A549 (cell line): ENCODE measurements around the gene CD19. TPM values are rescaled to one million over a fixed set of nuclear protein-coding genes. Genes with fewer than 3 reads are reported as not detected.

Experiments
- ATAC-seq, 2 experiments: fragments of 200-7000 bp in 1 of 2; fragments of >200 bp in 1 of 2; cut with Nextera tagmentation in 1 of 2; cut with Tn5 transposase in 1 of 2; 3 replicates each; pipeline versions ENCODE4 v1.8.0 to v1.9.1; 2018 to 2020; ENCODE audit warnings: mild to moderate bottlenecking in 1 of 2, moderate library complexity in 1 of 2
- CTCF ChIA-PET: fragments of 300-600 bp; sonication (Branson Sonifier 250); formaldehyde crosslinking; extraction: SDS; loops from one replicate; lab custom pipeline; 2021; ENCODE audit warnings: antibody characterized with exemption, inconsistent platforms; lab: Yijun Ruan, JAX
- POLR2A ChIA-PET: fragments of 350-600 bp; formaldehyde crosslinking; extraction: SDS; loops from one replicate; lab custom pipeline; 2021; ENCODE audit warnings: antibody characterized with exemption, inconsistent platforms; lab: Yijun Ruan, JAX
- DNase-seq, 2 experiments: peaks; one replicate each; pipeline versions ENCODE4 v3.0.0 to v3.0.0-alpha.2; 2011 to 2016; ENCODE audit warnings: low read depth in 1 of 2, low spot score in 1 of 2
- FAIRE-seq: peaks from 2 replicates; lab custom pipeline; 2011; peaks lifted over from hg19 to GRCh38; lab: Jason Lieb, UNC
- H3K27ac ChIP-seq, 2 experiments: fragments of >200 bp; sonication (Bioruptor Twin); formaldehyde crosslinking; 3 replicates each; pipeline ENCODE4 v1.5.1; 2016 to 2017
- H3K4me1 ChIP-seq: fragments of >200 bp; sonication (Bioruptor Twin); formaldehyde crosslinking; 3 replicates; pipeline ENCODE4 v1.6.1; 2016
- H3K4me2 ChIP-seq: fragments of >200 bp; sonication (Bioruptor Twin); formaldehyde crosslinking; 3 replicates; pipeline ENCODE4 v1.6.1; 2016
- H3K4me3 ChIP-seq: fragments of >200 bp; sonication (Bioruptor Twin); formaldehyde crosslinking; 3 replicates; pipeline ENCODE4 v1.5.1; 2016
- H3K9me3 ChIP-seq: fragments of >200 bp; sonication (Bioruptor Twin); formaldehyde crosslinking; 3 replicates; pipeline ENCODE4 v1.6.1; 2016
- BCL3 ChIP-seq: fragments of >200 bp; sonication (Bioruptor Twin); formaldehyde crosslinking; IDR thresholded peaks from 3 replicates; pipeline ENCODE4 v1.6.1; 2016
- CBX2 ChIP-seq: fragments of 200-600 bp; sonication (generic); IDR thresholded peaks from 2 replicates; pipeline ENCODE4 v1.6.1; 2016; ENCODE audit warnings: low read depth, mild to moderate bottlenecking, borderline replicate concordance
- CBX8 ChIP-seq: fragments of 200-600 bp; sonication (generic); IDR thresholded peaks from 2 replicates; pipeline ENCODE4 v1.6.1; 2016
- CHD4 ChIP-seq: fragments of 200-600 bp; sonication (generic); IDR thresholded peaks from 2 replicates; pipeline ENCODE4 v1.6.1; 2016; ENCODE audit warnings: antibody characterized with exemption, mild to moderate bottlenecking, borderline replicate concordance
- E2F6 ChIP-seq: IDR thresholded peaks from 2 replicates; pipeline ENCODE4 v1.6.1; 2012; ENCODE audit warnings: low read depth, borderline replicate concordance
- EHF ChIP-seq: fragments of 250-450 bp; sonication (Bioruptor Pico); IDR thresholded peaks from 2 replicates; pipeline ENCODE4 v1.5.0; 2020; ENCODE audit warnings: mild to moderate bottlenecking
- ESRRA ChIP-seq: fragments of 150-350 bp; IDR thresholded peaks from 2 replicates; pipeline ENCODE4 v1.6.1; 2014; ENCODE audit warnings: mild to moderate bottlenecking, low read length, borderline replicate concordance
- FOSL2 ChIP-seq, 2 experiments: fragments of 450-650 bp in 1 of 2; fragments of >200 bp in 1 of 2; sonication (Bioruptor Twin) in 1 of 2; formaldehyde crosslinking; IDR thresholded peaks; 2 replicates each; pipeline versions ENCODE4 v1.5.0 to v1.6.1; 2016 to 2020; ENCODE audit warnings: mild to moderate bottlenecking in 1 of 2, moderate library complexity in 1 of 2
- GATA3 ChIP-seq: IDR thresholded peaks from 2 replicates; pipeline ENCODE4 v1.6.1; 2012; ENCODE audit warnings: borderline replicate concordance
- HES2 ChIP-seq: fragments of >200 bp; sonication (Bioruptor Twin); formaldehyde crosslinking; IDR thresholded peaks from 2 replicates; pipeline ENCODE4 v1.6.1; 2016
- JUNB ChIP-seq: fragments of >200 bp; sonication (Bioruptor Twin); formaldehyde crosslinking; IDR thresholded peaks from 2 replicates; pipeline ENCODE4 v1.6.1; 2016
- KDM1A ChIP-seq: fragments of 200-600 bp; sonication (generic); IDR thresholded peaks from 2 replicates; pipeline ENCODE4 v1.6.1; 2016; ENCODE audit warnings: low read depth, mild to moderate bottlenecking
- KDM5A ChIP-seq: fragments of 200-600 bp; sonication (generic); IDR thresholded peaks from 2 replicates; pipeline ENCODE4 v1.6.1; 2016; ENCODE audit warnings: antibody characterized with exemption, mild to moderate bottlenecking
- MAX ChIP-seq: IDR thresholded peaks from 2 replicates; pipeline ENCODE4 v1.6.1; 2012
- MAZ ChIP-seq: fragments of 150-350 bp; IDR thresholded peaks from 2 replicates; pipeline ENCODE4 v1.6.1; 2014; ENCODE audit warnings: antibody characterized with exemption, low read depth, low read length, borderline replicate concordance
- PHF8 ChIP-seq: fragments of 200-600 bp; sonication (generic); IDR thresholded peaks from 2 replicates; pipeline ENCODE4 v1.6.1; 2016; ENCODE audit warnings: low read depth, mild to moderate bottlenecking, antibody characterized with exemption, moderate library complexity, borderline replicate concordance
- POLR2A ChIP-seq: IDR thresholded peaks from 2 replicates; pipeline ENCODE4 v1.6.1; 2012; ENCODE audit warnings: mild to moderate bottlenecking, low read length
- POLR2AphosphoS2 ChIP-seq: conservative IDR thresholded peaks from 2 replicates; pipeline ENCODE4 v1.6.1; 2012; ENCODE audit warnings: low read length, improper control_type of control experiment, inconsistent platforms
- RAD21 ChIP-seq, 2 experiments: fragments of >200 bp in 1 of 2; sonication (Bioruptor Twin) in 1 of 2; formaldehyde crosslinking in 1 of 2; IDR thresholded peaks in 1 of 2; conservative IDR thresholded peaks in 1 of 2; 2 replicates in 1 of 2; 3 replicates in 1 of 2; pipeline ENCODE4 v1.6.1; 2012 to 2018; ENCODE audit warnings: inconsistent platforms in 1 of 2
- RARB ChIP-seq: fragments of 250-450 bp; sonication (Bioruptor Pico); IDR thresholded peaks from 2 replicates; pipeline ENCODE4 v1.8.0; 2021; ENCODE audit warnings: mild to moderate bottlenecking, moderate library complexity
- USF2 ChIP-seq: fragments of 450-650 bp; IDR thresholded peaks from 2 replicates; pipeline ENCODE4 v1.6.1; 2014; ENCODE audit warnings: antibody characterized with exemption
- ZC3H11A ChIP-seq: fragments of 450-650 bp; IDR thresholded peaks from 2 replicates; pipeline ENCODE4 v1.6.1; 2014; ENCODE audit warnings: antibody characterized with exemption, mild to moderate bottlenecking
- ZNF302 ChIP-seq: fragments of 250-450 bp; sonication (Bioruptor Pico); IDR thresholded peaks from 2 replicates; pipeline ENCODE4 v1.9.0; 2021; ENCODE audit warnings: inconsistent platforms, mild to moderate bottlenecking, moderate library complexity
- ZSCAN20 ChIP-seq: fragments of 250-450 bp; sonication (Bioruptor Pico); IDR thresholded peaks from 2 replicates; pipeline ENCODE4 v1.8.0; 2022; ENCODE audit warnings: mild to moderate bottlenecking, moderate library complexity
- WGBS: methylation state at CpG from one replicate; pipeline ENCODE4 v1.1.6; 2017; ENCODE audit errors: missing lambda C conversion rate; 5-methylcytosine and 5-hydroxymethylcytosine counted together
- polyA plus RNA-seq, 4 experiments: library from polyadenylated mRNA; depleted of rRNA in 3 of 4; stranded (reverse); fragments of >200 nt; fragmentation: RNase III in 1 of 4; extraction: RNeasy Plus Mini Kit Qiagen cat#74134 plus additional on column Dnase treatment in 1 of 4; gene quantifications; 2 replicates in 3 of 4; 3 replicates in 1 of 4; pipeline ENCODE4 v1.2.3, GENCODE V29; 2011 to 2017

Gene CD19
- polyA plus RNA-seq, 2 of the 4 experiments (the other 2 are of a cell fraction): not detected

GRCh38 chr16:28923652-28924398 lies 7.9 kb upstream of the CD19 start:
- Histone ChIP-seq H3K4me2 (peak overlapping the region; percentile 67), H3K4me3 (no peak overlapping the region), H3K4me1 (peaks cover 10% of the 10 kb centered on the region; the same call in 2 of the 3 replicates), H3K9me3 (no peaks in the 10 kb centered on the region), H3K27ac (peak overlapping the region in 1 of 2 experiments; percentile 93; a peak in 2 of 6 replicates)
- ChIA-PET POLR2A (interaction anchor here (0.5 kb wide), 2 partner anchors 24 to 101 kb away, joined by 3 read pairs; partner anchors contain the start of gene ATXN2L), CTCF (interaction anchor here (0.6 to 4.0 kb wide), 7 partner anchors 10 to 50 kb away, joined by 4 to 12 read pairs (median 6); no protein-coding TSS in a partner anchor)
- FAIRE-seq (no peak), ATAC-seq (no peak), DNase-seq (no peak)
- TF ChIP-seq PHF8 (no peak), FOSL2 (IDR thresholded peaks at IDR 0.05) (no peak), FOSL2 (CRISPR knock-in tag; IDR thresholded peaks at IDR 0.05) (no peak), RAD21 (conservative IDR thresholded peaks at IDR 0.05 in 1 of 2, IDR thresholded peaks at IDR 0.05 in 1 of 2) (no peak), ESRRA (no peak), MAX (no peak), MAZ (no peak), CBX8 (no peak), ZNF302 (no peak)
- 81% methylated on average over 13 of the region's 13 CpGs for WGBS

- ChIA-PET CTCF (interaction anchor here (1.3 to 4.0 kb wide), 4 partner anchors 10 to 49 kb away, joined by 4 to 12 read pairs (median 9); no protein-coding TSS in a partner anchor), POLR2A (interaction anchor here (0.5 to 1.6 kb wide), 4 partner anchors 20 to 61 kb away, joined by 3 to 6 read pairs (median 4); partner anchors contain the start of gene NFATC2IP)
- no peak for TF ChIP-seq POLR2AphosphoS2
- no peak for TF ChIP-seq POLR2A
- no peak for TF ChIP-seq HES2
- no peak for TF ChIP-seq ZSCAN20 (CRISPR knock-in tag)
- no peak for TF ChIP-seq CHD4
- no peak for TF ChIP-seq FOSL2 (IDR thresholded peaks at IDR 0.05)
- TF ChIP-seq FOSL2 (CRISPR knock-in tag; IDR thresholded peaks at IDR 0.05): no peak
- no peak for TF ChIP-seq ZC3H11A
- no peak for TF ChIP-seq MAX
- TF ChIP-seq ESRRA: no peak
- TF ChIP-seq GATA3: no peak
- TF ChIP-seq E2F6: no peak
- no peak for TF ChIP-seq CBX2
- no peak for TF ChIP-seq EHF (CRISPR knock-in tag)
- no peak for TF ChIP-seq KDM5A
- TF ChIP-seq USF2: no peak
- no peak for TF ChIP-seq RARB (CRISPR knock-in tag)
- TF ChIP-seq KDM1A: no peak
- TF ChIP-seq BCL3: no peak
- TF ChIP-seq JUNB: no peak
- peak overlapping the region; percentile 93; a peak in 5 of 6 replicates for H3K27ac ChIP-seq
- 63% methylated on average over 14 of the region's 15 CpGs for WGBS
- no peak; a peak in 1 of 6 replicates for ATAC-seq
- DNase-seq: no peak
- peak overlapping the region; percentile 67 for H3K4me2 ChIP-seq
- peaks cover 10% of the 10 kb centered on the region; the same call in 2 of the 3 replicates for H3K4me1 ChIP-seq
- no peaks in the 10 kb centered on the region for H3K9me3 ChIP-seq
- no peak for FAIRE-seq
- peak overlapping the region; percentile 60 for H3K4me3 ChIP-seq
Measured at GRCh38 chr16:28924399-28924761, 7.4 kb upstream of the CD19 start.
